NCI-H2196 treated with DMSO at 0.1 percent for 48 hours (cell line): ENCODE data around the gene C10orf67.
A peak's percentile ranks its signal among the peaks of the same experiment; 100 is the strongest.
"Not testable (repeated sequence)": the region's sequence is repeated elsewhere in the genome, so short reads cannot be mapped to it uniquely, and the experiment has no call there.

Source experiments
- DNase-seq: peaks from one replicate; lab custom pipeline; 2025; ENCODE audit not compliant: unreplicated experiment; lab: John Stamatoyannopoulos, UW

C10orf67 gene

GRCh38 chr10:23362879-23363792 lies 18.5 kb upstream of the C10orf67 start:
- no peak for DNase-seq

- DNase-seq: peak; percentile 0
Measured at GRCh38 chr10:23362069-23362830, 17.7 kb upstream of the C10orf67 start.

- DNase-seq: no peak
Measured at GRCh38 chr10:23361665-23362064, 17.1 kb upstream of the C10orf67 start.

- no peak for DNase-seq
Measured at GRCh38 chr10:23359692-23360380, 15.2 kb upstream of the C10orf67 start.

- no peak for DNase-seq
Measured at GRCh38 chr10:23358357-23358756, 13.8 kb upstream of the C10orf67 start.

- no peak for DNase-seq
Measured at GRCh38 chr10:23354630-23355279, 10.2 kb upstream of the C10orf67 start.

GRCh38 chr10:23351926-23352519 lies 7.4 kb upstream of the C10orf67 start:
- no peak for DNase-seq

- DNase-seq: not testable (repeated sequence)
Measured at GRCh38 chr10:23350706-23351105, 6.1 kb upstream of the C10orf67 start.

GRCh38 chr10:23345861-23346260 lies 1.3 kb upstream of the C10orf67 start:
- DNase-seq: peak; percentile 15

- DNase-seq: peak; percentile 16
Measured at GRCh38 chr10:23343591-23344240, 881 bp downstream of the C10orf67 start.

GRCh38 chr10:23342213-23342884 lies 2.2 kb downstream of the C10orf67 start:
- no peak for DNase-seq

- peak; percentile 0 for DNase-seq
Measured at GRCh38 chr10:23341004-23341403, 3.6 kb downstream of the C10orf67 start.

- DNase-seq: no peak
Measured at GRCh38 chr10:23340354-23340753, 4.2 kb downstream of the C10orf67 start.

- DNase-seq: no peak
Measured at GRCh38 chr10:23338886-23339285, 5.7 kb downstream of the C10orf67 start.

GRCh38 chr10:23338155-23338828 lies 6.3 kb downstream of the C10orf67 start:
- no peak for DNase-seq

GRCh38 chr10:23337616-23338015 lies 7.0 kb downstream of the C10orf67 start:
- no peak for DNase-seq

- no peak for DNase-seq
Measured at GRCh38 chr10:23331567-23332301, 12.9 kb downstream of the C10orf67 start.

GRCh38 chr10:23330948-23331347 lies 13.6 kb downstream of the C10orf67 start:
- DNase-seq: no peak
